GM12892 (cell line): ENCODE data around the gene MFSD8.

Source experiments
- POLR2A ChIP-seq: IDR thresholded peaks from 2 replicates; pipeline ENCODE4 v1.6.1; 2011; ENCODE audit warnings: low read depth, low read length, control low read depth
- POLR2AphosphoS5 ChIP-seq: IDR thresholded peaks from 2 replicates; pipeline ENCODE4 v1.6.1; 2011; ENCODE audit warnings: low read depth, low read length, control low read depth

DNA sequence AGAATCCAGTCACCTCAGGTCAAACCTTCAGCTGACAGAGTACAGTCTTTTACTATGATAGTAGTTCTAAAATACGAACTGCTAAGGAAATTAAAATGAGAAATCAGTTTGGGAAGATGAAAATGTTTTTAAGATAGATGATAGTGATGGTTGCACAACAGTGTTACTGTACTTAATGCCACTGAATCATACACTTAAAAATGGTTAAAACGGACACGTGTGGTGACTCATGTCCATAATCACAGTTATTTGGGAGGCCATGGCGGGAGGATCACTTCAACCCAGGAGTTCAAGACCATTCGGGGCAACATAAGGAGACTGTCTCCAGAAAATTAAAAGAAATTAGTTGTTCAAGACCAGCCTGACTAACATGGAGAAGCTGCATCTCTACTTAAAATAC, 41.6 kb upstream of the MFSD8 start:
- TF ChIP-seq POLR2A (no peak), POLR2AphosphoS5 (no peak)
